SU-DHL-6 (cell line): ENCODE data around the gene ZNF618.

Experiments used
- H2AFZ ChIP-seq: fragments of 200-600 bp; sonication (generic); 2 replicates; pipeline ENCODE4 v1.6.1; 2014; ENCODE audit warnings: low read depth, mild to moderate bottlenecking, moderate library complexity, mixed read lengths, antibody characterized with exemption, low read length; ENCODE audit not compliant: severe bottlenecking
- H3F3A ChIP-seq: fragments of 200-600 bp; shearing (Covaris generic); 2 replicates; pipeline ENCODE4 v1.6.0; 2016; ENCODE audit warnings: antibody characterized with exemption, mild to moderate bottlenecking; ENCODE audit not compliant: insufficient read depth
- H3K27ac ChIP-seq: fragments of 200-600 bp; sonication (generic); 2 replicates; pipeline ENCODE4 v1.5.1; 2016; ENCODE audit warnings: low read depth, mild to moderate bottlenecking, low read length, moderate library complexity, mixed read lengths
- H3K27me3 ChIP-seq: fragments of 200-600 bp; sonication (generic), shearing (Covaris generic); 2 replicates; pipeline ENCODE4 v1.6.0; 2014; ENCODE audit warnings: mild to moderate bottlenecking, low read length
- H3K36me3 ChIP-seq: fragments of 200-600 bp; sonication (generic); 2 replicates; pipeline ENCODE4 v1.6.1; 2014; ENCODE audit warnings: mild to moderate bottlenecking, low read length, mixed read lengths
- H3K4me2 ChIP-seq: fragments of 300-600, 200-600 bp; shearing (Covaris generic), sonication (generic); 2 replicates; pipeline ENCODE4 v1.6.0; 2014; ENCODE audit warnings: low read length, low read depth, mild to moderate bottlenecking; ENCODE audit not compliant: poor library complexity, severe bottlenecking
- H3K4me3 ChIP-seq: fragments of 200-600 bp; sonication (generic); 2 replicates; pipeline ENCODE4 v1.5.1; 2014; ENCODE audit warnings: antibody characterized with exemption, low read length, mild to moderate bottlenecking, mixed read lengths; ENCODE audit not compliant: insufficient read depth, poor library complexity, severe bottlenecking
- H3K79me2 ChIP-seq: fragments of 200-600 bp; sonication (generic); 2 replicates; pipeline ENCODE4 v1.6.1; 2014; ENCODE audit warnings: mild to moderate bottlenecking, low read length, moderate library complexity; ENCODE audit not compliant: insufficient read depth
- H3K9ac ChIP-seq: fragments of 200-600 bp; sonication (generic); 2 replicates; pipeline ENCODE4 v1.7.0; 2014; ENCODE audit warnings: mild to moderate bottlenecking, low read length
- H3K9me2 ChIP-seq: fragments of 200-600 bp; sonication (generic); replicated peaks from 2 replicates; pipeline ENCODE4 v1.6.1; 2014; ENCODE audit warnings: low read length; ENCODE audit not compliant: insufficient read depth
- H3K9me3 ChIP-seq: fragments of 200-600 bp; sonication (generic); 2 replicates; pipeline ENCODE4 v1.6.1; 2014; ENCODE audit warnings: low read length, mixed read lengths; ENCODE audit not compliant: insufficient read depth
- H4K20me1 ChIP-seq: fragments of 200-600 bp; sonication (generic); 2 replicates; pipeline ENCODE4 v1.6.1; 2014; ENCODE audit warnings: low read depth, mild to moderate bottlenecking, antibody characterized with exemption, low read length, moderate library complexity, mixed read lengths
- EZH2phosphoT487 ChIP-seq: fragments of 200-600 bp; sonication (generic), shearing (Covaris generic); conservative IDR thresholded peaks from 2 replicates; pipeline ENCODE4 v1.6.1; 2018; ENCODE audit warnings: mild to moderate bottlenecking, antibody characterized with exemption, low read length, moderate library complexity, mixed read lengths
- TF ChIP-seq, protein P1 (sequence below): fragments of 200-600 bp; sonication (generic); IDR thresholded peaks from one replicate; pipeline ENCODE4 v1.5.1; 2017; ENCODE audit warnings: antibody characterized with exemption, mild to moderate bottlenecking, low read length, moderate library complexity; ENCODE audit not compliant: insufficient read depth, poor library complexity, severe bottlenecking

Gene ZNF618

DNA sequence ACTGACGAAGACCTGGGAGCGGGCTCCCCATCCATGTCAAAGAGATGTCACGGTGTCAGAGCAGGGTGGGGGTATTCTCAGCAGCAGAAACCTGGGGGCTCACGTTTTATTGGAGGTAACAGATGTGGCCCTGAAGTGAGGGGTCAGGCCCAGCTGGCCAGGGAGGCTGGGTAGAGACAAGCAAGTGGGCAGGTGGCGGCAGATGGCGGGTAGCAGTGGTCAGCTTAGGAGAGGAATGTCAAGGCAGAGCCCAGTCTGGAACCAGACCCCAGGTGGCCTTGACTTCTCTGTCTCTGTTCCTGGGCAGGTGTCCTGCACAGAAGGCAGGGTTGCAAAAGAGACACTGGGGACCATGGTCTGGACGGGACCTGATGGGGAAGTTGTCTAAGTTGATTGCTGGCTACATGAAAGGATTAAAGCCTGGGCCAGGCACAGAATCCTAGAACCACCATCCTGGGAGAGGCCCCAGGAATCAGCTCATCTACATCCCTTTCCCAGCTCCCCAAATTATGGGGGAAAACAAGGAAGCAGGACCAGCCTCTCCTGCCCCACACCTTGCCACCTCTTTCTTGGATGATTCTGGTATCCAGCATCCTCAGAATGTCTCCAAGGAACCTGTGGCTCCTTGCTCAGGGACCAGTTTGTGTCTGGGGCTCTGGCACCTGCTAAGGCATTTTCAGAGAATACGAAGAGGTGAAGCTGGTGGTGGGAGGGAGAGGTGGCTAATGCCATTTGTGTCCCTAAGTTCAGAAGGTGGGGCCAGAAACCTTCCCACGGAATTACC lies 129.5 kb downstream of the ZNF618 start:
- Histone ChIP-seq H3K27me3 (no peaks in the 10 kb centered on the region), H3K9me3 (no peaks in the 10 kb centered on the region), H3K27ac (no peak overlapping the region), H3K9ac (no peak overlapping the region), H2AFZ (no peak overlapping the region), H3F3A (no peaks in the 10 kb centered on the region), H3K36me3 (no peaks in the 10 kb centered on the region), H3K9me2 (no peaks in the 10 kb centered on the region), H3K4me3 (no peak overlapping the region), H3K79me2 (no peaks in the 10 kb centered on the region), H3K4me2 (no peak overlapping the region), H4K20me1 (no peaks in the 10 kb centered on the region)
- TF ChIP-seq, protein P1, sequence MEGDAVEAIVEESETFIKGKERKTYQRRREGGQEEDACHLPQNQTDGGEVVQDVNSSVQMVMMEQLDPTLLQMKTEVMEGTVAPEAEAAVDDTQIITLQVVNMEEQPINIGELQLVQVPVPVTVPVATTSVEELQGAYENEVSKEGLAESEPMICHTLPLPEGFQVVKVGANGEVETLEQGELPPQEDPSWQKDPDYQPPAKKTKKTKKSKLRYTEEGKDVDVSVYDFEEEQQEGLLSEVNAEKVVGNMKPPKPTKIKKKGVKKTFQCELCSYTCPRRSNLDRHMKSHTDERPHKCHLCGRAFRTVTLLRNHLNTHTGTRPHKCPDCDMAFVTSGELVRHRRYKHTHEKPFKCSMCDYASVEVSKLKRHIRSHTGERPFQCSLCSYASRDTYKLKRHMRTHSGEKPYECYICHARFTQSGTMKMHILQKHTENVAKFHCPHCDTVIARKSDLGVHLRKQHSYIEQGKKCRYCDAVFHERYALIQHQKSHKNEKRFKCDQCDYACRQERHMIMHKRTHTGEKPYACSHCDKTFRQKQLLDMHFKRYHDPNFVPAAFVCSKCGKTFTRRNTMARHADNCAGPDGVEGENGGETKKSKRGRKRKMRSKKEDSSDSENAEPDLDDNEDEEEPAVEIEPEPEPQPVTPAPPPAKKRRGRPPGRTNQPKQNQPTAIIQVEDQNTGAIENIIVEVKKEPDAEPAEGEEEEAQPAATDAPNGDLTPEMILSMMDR, result no peak
- no peak for TF ChIP-seq EZH2phosphoT487

DNA sequence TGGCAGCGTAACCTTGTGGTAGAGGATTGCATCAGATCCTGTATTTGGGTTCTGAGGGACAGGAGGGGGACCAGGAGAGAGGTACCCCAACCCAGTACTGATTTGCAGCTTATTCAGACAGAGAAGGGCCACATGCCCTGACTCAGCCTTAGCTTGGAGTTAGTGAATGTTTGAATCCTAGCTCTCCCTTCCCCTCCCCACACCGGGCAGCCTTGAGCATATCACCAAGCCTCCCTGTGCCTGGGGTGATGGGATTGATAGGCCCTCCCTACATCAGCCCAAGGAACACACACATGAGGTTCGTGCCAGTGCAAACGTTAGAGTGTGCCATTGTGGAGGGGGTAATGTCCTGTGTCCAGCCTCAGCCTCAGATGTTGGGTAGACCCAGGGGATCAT lies 130.0 kb downstream of the ZNF618 start:
- no peak overlapping the region for H3K4me2 ChIP-seq

DNA sequence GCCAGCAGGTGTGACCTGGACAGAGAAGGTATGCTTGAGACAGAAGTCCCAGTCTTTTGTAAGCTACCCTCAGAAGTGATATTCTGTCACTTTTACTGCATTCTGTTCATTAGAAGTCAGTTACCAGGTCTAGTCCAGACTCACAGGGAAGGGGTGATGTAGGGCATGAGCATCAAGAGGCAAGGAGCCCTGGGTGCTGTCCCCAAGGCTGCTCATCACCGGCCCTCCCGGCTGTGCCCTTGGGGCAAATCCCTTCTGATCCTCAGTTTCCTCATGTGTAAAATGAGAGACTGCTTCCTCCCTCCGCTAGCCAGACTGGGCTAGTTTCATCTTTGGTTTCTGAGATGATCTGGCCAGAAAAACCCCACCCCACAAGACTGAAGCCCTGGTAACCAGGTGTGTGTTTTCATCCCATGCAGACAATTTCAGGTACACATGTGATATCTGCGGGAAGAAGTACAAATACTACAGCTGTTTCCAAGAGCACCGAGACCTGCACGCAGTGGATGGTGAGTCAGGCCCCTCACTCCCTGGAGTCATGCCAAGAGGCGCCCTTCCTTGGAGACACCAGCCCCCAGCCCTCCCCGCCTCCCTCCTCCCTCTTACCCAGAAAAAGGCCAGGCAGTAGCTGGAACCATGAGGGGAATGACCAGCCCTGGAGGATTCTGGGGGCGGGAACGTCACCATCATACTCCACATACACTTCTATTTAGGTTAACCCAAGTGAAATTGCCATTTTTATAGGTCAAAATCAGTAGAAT lies 131.0 kb downstream of the ZNF618 start:
- Histone ChIP-seq H3K9me3 (no peaks in the 10 kb centered on the region), H3K9me2 (no peaks in the 10 kb centered on the region), H4K20me1 (no peaks in the 10 kb centered on the region), H3F3A (no peaks in the 10 kb centered on the region), H3K27ac (no peak overlapping the region), H2AFZ (no peak overlapping the region), H3K79me2 (no peaks in the 10 kb centered on the region), H3K4me3 (no peak overlapping the region), H3K4me2 (no peak overlapping the region), H3K36me3 (no peaks in the 10 kb centered on the region), H3K27me3 (no peaks in the 10 kb centered on the region), H3K9ac (no peak overlapping the region)
- TF ChIP-seq, protein P1, result no peak
- no peak for TF ChIP-seq EZH2phosphoT487

More for the DNA sequence above, 130.0 kb downstream of the ZNF618 start:
- Histone ChIP-seq H2AFZ (no peak overlapping the region), H3K27me3 (no peaks in the 10 kb centered on the region), H4K20me1 (no peaks in the 10 kb centered on the region), H3K9ac (no peak overlapping the region), H3K9me3 (no peaks in the 10 kb centered on the region), H3K79me2 (no peaks in the 10 kb centered on the region), H3K9me2 (no peaks in the 10 kb centered on the region), H3K27ac (no peak overlapping the region), H3K36me3 (no peaks in the 10 kb centered on the region), H3K4me3 (no peak overlapping the region), H3F3A (no peaks in the 10 kb centered on the region)
- no peak for TF ChIP-seq EZH2phosphoT487
- TF ChIP-seq, protein P1, result no peak
